Liver (tissue), 9 donors: ENCODE data around the gene KCNMB1. TPM values are rescaled to one million over a fixed set of nuclear protein-coding genes. Genes with fewer than 3 reads are reported as not detected.

Experiments
- DNase-seq: peaks from one replicate; pipeline ENCODE4 v3.0.0-alpha.2; 2017; ENCODE audit warnings: low spot score
- H3K27ac ChIP-seq, 2 donors: one replicate each; pipeline ENCODE4 v1.7.0; 2013; ENCODE audit warnings: inconsistent platforms in 2 of 2, low read length in 2 of 2, control low read depth in 1 of 2, low read depth in 1 of 2, mild to moderate bottlenecking in 1 of 2
- H3K27me3 ChIP-seq, 4 donors: one replicate each; pipeline versions ENCODE4 v1.6.1 to v1.7.0; 2013; ENCODE audit warnings: low read length in 3 of 4, inconsistent platforms in 1 of 4, mild to moderate bottlenecking in 1 of 4, moderate library complexity in 1 of 4; ENCODE audit not compliant: control insufficient read depth in 4 of 4, insufficient read depth in 4 of 4
- H3K36me3 ChIP-seq, 4 donors: one replicate each; pipeline versions ENCODE4 v1.6.1 to v1.7.0; 2013; ENCODE audit warnings: low read length in 3 of 4, mild to moderate bottlenecking in 3 of 4, low read depth in 1 of 4, moderate library complexity in 1 of 4; ENCODE audit not compliant: control insufficient read depth in 4 of 4, insufficient read depth in 3 of 4
- H3K4me1 ChIP-seq, 4 donors: one replicate each; pipeline versions ENCODE4 v1.6.1 to v1.7.0; 2013; ENCODE audit warnings: low read length in 3 of 4, mild to moderate bottlenecking in 3 of 4, moderate library complexity in 1 of 4; ENCODE audit not compliant: control insufficient read depth in 4 of 4, insufficient read depth in 4 of 4
- H3K4me3 ChIP-seq, 3 donors: one replicate each; pipeline versions ENCODE4 v1.6.1 to v1.7.0; 2013; ENCODE audit warnings: low read length in 3 of 3, control low read depth in 1 of 3, low read depth in 1 of 3, mild to moderate bottlenecking in 1 of 3
- H3K9ac ChIP-seq, 2 donors: one replicate each; pipeline ENCODE4 v1.7.0; 2013; ENCODE audit warnings: low read length in 2 of 2, mild to moderate bottlenecking in 2 of 2, moderate library complexity in 2 of 2, control low read depth in 1 of 2, low read depth in 1 of 2
- H3K9me3 ChIP-seq, 4 donors: one replicate each; pipeline versions ENCODE4 v1.6.1 to v1.7.0; 2013; ENCODE audit warnings: low read length in 3 of 4; ENCODE audit not compliant: control insufficient read depth in 4 of 4
- EGR1 ChIP-seq, 2 donors: IDR thresholded peaks; 2 replicates each; pipeline ENCODE4 v1.6.1; 2016 to 2018; ENCODE audit warnings: antibody characterized with exemption in 2 of 2, low read depth in 2 of 2
- FOXA1 ChIP-seq: IDR thresholded peaks from 2 replicates; pipeline ENCODE4 v1.6.1; 2016; ENCODE audit warnings: antibody characterized with exemption
- FOXA2 ChIP-seq: IDR thresholded peaks from 2 replicates; pipeline ENCODE4 v1.6.1; 2016; ENCODE audit warnings: antibody characterized with exemption
- GABPA ChIP-seq, 2 donors: IDR thresholded peaks in 1 of 2; conservative IDR thresholded peaks in 1 of 2; 2 replicates each; pipeline ENCODE4 v1.6.1; 2016; ENCODE audit warnings: antibody characterized with exemption in 2 of 2, mild to moderate bottlenecking in 1 of 2, moderate library complexity in 1 of 2
- HNF4A ChIP-seq, 2 donors: conservative IDR thresholded peaks; 2 replicates each; pipeline ENCODE4 v1.6.1; 2016; ENCODE audit warnings: antibody characterized with exemption in 2 of 2, mild to moderate bottlenecking in 2 of 2
- HNF4G ChIP-seq: IDR thresholded peaks from 2 replicates; pipeline ENCODE4 v1.6.1; 2016; ENCODE audit warnings: antibody characterized with exemption
- JUND ChIP-seq, 2 donors: IDR thresholded peaks; 2 replicates each; pipeline ENCODE4 v1.6.1; 2016; ENCODE audit warnings: antibody characterized with exemption in 2 of 2
- NR2F2 ChIP-seq: IDR thresholded peaks from 2 replicates; pipeline ENCODE4 v1.6.1; 2016; ENCODE audit warnings: antibody characterized with exemption
- RAD21 ChIP-seq, 2 donors: IDR thresholded peaks; 2 replicates each; pipeline ENCODE4 v1.6.1; 2016; ENCODE audit warnings: antibody characterized with exemption in 2 of 2, mild to moderate bottlenecking in 2 of 2
- RXRA ChIP-seq, 2 donors: IDR thresholded peaks; 2 replicates each; pipeline ENCODE4 v1.6.1; 2017 to 2018; ENCODE audit warnings: antibody characterized with exemption in 2 of 2, mild to moderate bottlenecking in 1 of 2
- SP1 ChIP-seq: IDR thresholded peaks from 2 replicates; pipeline ENCODE4 v1.6.1; 2018; ENCODE audit warnings: antibody characterized with exemption, mild to moderate bottlenecking
- TAF1 ChIP-seq: conservative IDR thresholded peaks from 2 replicates; pipeline ENCODE4 v1.6.1; 2016; ENCODE audit warnings: antibody characterized with exemption, mild to moderate bottlenecking
- YY1 ChIP-seq: IDR thresholded peaks from 2 replicates; pipeline ENCODE4 v1.6.1; 2016; ENCODE audit warnings: antibody characterized with exemption, mild to moderate bottlenecking
- WGBS: extraction: QIAGEN DNeasy Blood & Tissue Kit; methylation state at CpG from one replicate; pipeline ENCODE4 v1.1.7; 2013; 5-methylcytosine and 5-hydroxymethylcytosine counted together
- polyA plus RNA-seq, 2 donors: library from polyadenylated mRNA; stranded (reverse) in 1 of 2; unstranded in 1 of 2; fragments of 200-250 nt in 1 of 2; fragments of >200 nt in 1 of 2; fragmentation: Nextera tagmentation in 1 of 2; extraction: Ambion mirVana in 1 of 2; gene quantifications; one replicate each; pipeline versions ENCODE4 v1.2.1 to v1.2.3, GENCODE V29; 2013 to 2015
- total RNA-seq, 2 donors: library from RNA; depleted of rRNA; stranded (reverse); fragments of >200 nt; gene quantifications; one replicate each; pipeline ENCODE4 v1.2.3, GENCODE V29; 2014
- TF ChIP-seq, protein P1 (sequence below): IDR thresholded peaks from 2 replicates; pipeline ENCODE4 v1.6.1; 2016; ENCODE audit warnings: antibody characterized with exemption, mild to moderate bottlenecking
- TF ChIP-seq, protein P2 (sequence below): fragments of 150-350 bp; IDR thresholded peaks from 2 replicates; pipeline ENCODE4 v1.5.1; 2017; ENCODE audit warnings: improper control_type of control experiment, low read depth, low read length; ENCODE audit not compliant: missing input control
- TF ChIP-seq, protein P3 (sequence below): IDR thresholded peaks from 2 replicates; pipeline ENCODE4 v1.6.1; 2016; ENCODE audit warnings: antibody characterized with exemption
- donor health status: healthy.
- donor health status: healthy.
- donor health status: healthy.
- donor health status: healthy.
- donor health status: healthy.

Gene KCNMB1
- total and polyA plus RNA-seq, 4 donors = 0.04 to 0.31 (median 0.20) TPM

- TF ChIP-seq, protein P1, sequence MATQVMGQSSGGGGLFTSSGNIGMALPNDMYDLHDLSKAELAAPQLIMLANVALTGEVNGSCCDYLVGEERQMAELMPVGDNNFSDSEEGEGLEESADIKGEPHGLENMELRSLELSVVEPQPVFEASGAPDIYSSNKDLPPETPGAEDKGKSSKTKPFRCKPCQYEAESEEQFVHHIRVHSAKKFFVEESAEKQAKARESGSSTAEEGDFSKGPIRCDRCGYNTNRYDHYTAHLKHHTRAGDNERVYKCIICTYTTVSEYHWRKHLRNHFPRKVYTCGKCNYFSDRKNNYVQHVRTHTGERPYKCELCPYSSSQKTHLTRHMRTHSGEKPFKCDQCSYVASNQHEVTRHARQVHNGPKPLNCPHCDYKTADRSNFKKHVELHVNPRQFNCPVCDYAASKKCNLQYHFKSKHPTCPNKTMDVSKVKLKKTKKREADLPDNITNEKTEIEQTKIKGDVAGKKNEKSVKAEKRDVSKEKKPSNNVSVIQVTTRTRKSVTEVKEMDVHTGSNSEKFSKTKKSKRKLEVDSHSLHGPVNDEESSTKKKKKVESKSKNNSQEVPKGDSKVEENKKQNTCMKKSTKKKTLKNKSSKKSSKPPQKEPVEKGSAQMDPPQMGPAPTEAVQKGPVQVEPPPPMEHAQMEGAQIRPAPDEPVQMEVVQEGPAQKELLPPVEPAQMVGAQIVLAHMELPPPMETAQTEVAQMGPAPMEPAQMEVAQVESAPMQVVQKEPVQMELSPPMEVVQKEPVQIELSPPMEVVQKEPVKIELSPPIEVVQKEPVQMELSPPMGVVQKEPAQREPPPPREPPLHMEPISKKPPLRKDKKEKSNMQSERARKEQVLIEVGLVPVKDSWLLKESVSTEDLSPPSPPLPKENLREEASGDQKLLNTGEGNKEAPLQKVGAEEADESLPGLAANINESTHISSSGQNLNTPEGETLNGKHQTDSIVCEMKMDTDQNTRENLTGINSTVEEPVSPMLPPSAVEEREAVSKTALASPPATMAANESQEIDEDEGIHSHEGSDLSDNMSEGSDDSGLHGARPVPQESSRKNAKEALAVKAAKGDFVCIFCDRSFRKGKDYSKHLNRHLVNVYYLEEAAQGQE = no peak
- TF ChIP-seq SP1 = no peak
- TF ChIP-seq RAD21 (IDR thresholded peaks at IDR 0.05) = no peak
These were observed 43.5 kb upstream of the KCNMB1 start (continued) for GRCh38 chr5:170432669-170433068.

GRCh38 chr5:170431571-170431970 lies 42.4 kb upstream of the KCNMB1 start:
- H3K4me1 ChIP-seq = no peaks in the 10 kb centered on the region
- no peak overlapping the region for H3K27ac ChIP-seq
- DNase-seq = no peak
- no peak overlapping the region for H3K9ac ChIP-seq
- WGBS = 81% methylated on average over 4 of the region's 4 CpGs
- H3K9me3 ChIP-seq = peaks cover 0 to 2% (median 0%) of the 10 kb centered on the region in 4 donors
- TF ChIP-seq, protein P2, sequence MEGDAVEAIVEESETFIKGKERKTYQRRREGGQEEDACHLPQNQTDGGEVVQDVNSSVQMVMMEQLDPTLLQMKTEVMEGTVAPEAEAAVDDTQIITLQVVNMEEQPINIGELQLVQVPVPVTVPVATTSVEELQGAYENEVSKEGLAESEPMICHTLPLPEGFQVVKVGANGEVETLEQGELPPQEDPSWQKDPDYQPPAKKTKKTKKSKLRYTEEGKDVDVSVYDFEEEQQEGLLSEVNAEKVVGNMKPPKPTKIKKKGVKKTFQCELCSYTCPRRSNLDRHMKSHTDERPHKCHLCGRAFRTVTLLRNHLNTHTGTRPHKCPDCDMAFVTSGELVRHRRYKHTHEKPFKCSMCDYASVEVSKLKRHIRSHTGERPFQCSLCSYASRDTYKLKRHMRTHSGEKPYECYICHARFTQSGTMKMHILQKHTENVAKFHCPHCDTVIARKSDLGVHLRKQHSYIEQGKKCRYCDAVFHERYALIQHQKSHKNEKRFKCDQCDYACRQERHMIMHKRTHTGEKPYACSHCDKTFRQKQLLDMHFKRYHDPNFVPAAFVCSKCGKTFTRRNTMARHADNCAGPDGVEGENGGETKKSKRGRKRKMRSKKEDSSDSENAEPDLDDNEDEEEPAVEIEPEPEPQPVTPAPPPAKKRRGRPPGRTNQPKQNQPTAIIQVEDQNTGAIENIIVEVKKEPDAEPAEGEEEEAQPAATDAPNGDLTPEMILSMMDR = no peak
- TF ChIP-seq, protein P3, sequence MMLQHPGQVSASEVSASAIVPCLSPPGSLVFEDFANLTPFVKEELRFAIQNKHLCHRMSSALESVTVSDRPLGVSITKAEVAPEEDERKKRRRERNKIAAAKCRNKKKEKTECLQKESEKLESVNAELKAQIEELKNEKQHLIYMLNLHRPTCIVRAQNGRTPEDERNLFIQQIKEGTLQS = no peak
- TF ChIP-seq SP1 (no peak), RXRA (IDR thresholded peaks at IDR 0.05) (no peak), HNF4A (conservative IDR thresholded peaks at IDR 0.05) (no peak), FOXA1 (no peak), JUND (IDR thresholded peaks at IDR 0.05) (no peak), NR2F2 (no peak), HNF4G (no peak), EGR1 (IDR thresholded peaks at IDR 0.05; ENCODE audit: low read depth in 2 of 2) (no peak), RAD21 (IDR thresholded peaks at IDR 0.05) (no peak), TAF1 (no peak), YY1 (no peak), GABPA (IDR thresholded peaks at IDR 0.05 in 1 of 2, conservative IDR thresholded peaks at IDR 0.05 in 1 of 2) (no peak), FOXA2 (no peak)
- TF ChIP-seq, protein P1 = no peak
- no peak overlapping the region for H3K4me3 ChIP-seq
- peaks cover 0 to 3% (median 0%) of the 10 kb centered on the region in 4 donors for H3K27me3 ChIP-seq
- H3K36me3 ChIP-seq = no peaks in the 10 kb centered on the region
